HG03039 (cell line): ENCODE measurements around the gene STX18.

ENCODE experiments used
- ATAC-seq: cut with Tn5 transposase; IDR thresholded peaks from one replicate; pipeline ENCODE4 v1.9.1; 2021; ENCODE audit warnings: mild to moderate bottlenecking, moderate library complexity; ENCODE audit not compliant: unreplicated experiment

STX18 gene

GRCh38 chr4:4440333-4441061, 101.4 kb downstream of the STX18 start:
- no peak for ATAC-seq

GRCh38 chr4:4439782-4440181, 102.1 kb downstream of the STX18 start:
- ATAC-seq, result no peak

- ATAC-seq, result no peak
Measured at GRCh38 chr4:4438891-4439290, 103.0 kb downstream of the STX18 start.

GRCh38 chr4:4437798-4438470, 103.9 kb downstream of the STX18 start:
- no peak for ATAC-seq

GRCh38 chr4:4436244-4436823, 105.5 kb downstream of the STX18 start:
- no peak for ATAC-seq

GRCh38 chr4:4433941-4434340, 107.9 kb downstream of the STX18 start:
- ATAC-seq, result no peak

- no peak for ATAC-seq
Measured at GRCh38 chr4:4432341-4433125, 109.3 kb downstream of the STX18 start.

- ATAC-seq, result no peak
Measured at GRCh38 chr4:4430492-4431195, 111.2 kb downstream of the STX18 start.

GRCh38 chr4:4428966-4429875, 112.6 kb downstream of the STX18 start:
- ATAC-seq, result no peak

GRCh38 chr4:4427886-4428285, 114.0 kb downstream of the STX18 start:
- ATAC-seq, result no peak

- ATAC-seq, result no peak
Measured at GRCh38 chr4:4427121-4427870, 114.6 kb downstream of the STX18 start.

GRCh38 chr4:4426511-4427120, 115.2 kb downstream of the STX18 start:
- no peak for ATAC-seq

GRCh38 chr4:4425696-4426095, 116.2 kb downstream of the STX18 start:
- no peak for ATAC-seq

- ATAC-seq, result no peak
Measured at GRCh38 chr4:4425119-4425690, 116.6 kb downstream of the STX18 start.

GRCh38 chr4:4424499-4425115, 117.2 kb downstream of the STX18 start:
- no peak for ATAC-seq

GRCh38 chr4:4423706-4424498, 117.9 kb downstream of the STX18 start:
- ATAC-seq, result no peak

- ATAC-seq, result no peak
Measured at GRCh38 chr4:4422856-4423499, 118.9 kb downstream of the STX18 start.
